A204.1 (cell line): Measurements from ENCODE around the gene CACNA1D.

Experiments used
- FAIRE-seq: peaks from 2 replicates; lab custom pipeline; 2012; peaks lifted over from hg19 to GRCh38; lab: Jason Lieb, UNC

Gene CACNA1D

GRCh38 chr3:53858096-53858741, 363.8 kb downstream of the CACNA1D start:
- no peak for FAIRE-seq

- FAIRE-seq: no peak
Measured at GRCh38 chr3:53859178-53859577, 364.8 kb downstream of the CACNA1D start.

- no peak for FAIRE-seq
Measured at GRCh38 chr3:53860196-53860595, 365.8 kb downstream of the CACNA1D start.

- no peak for FAIRE-seq
Measured at GRCh38 chr3:53862241-53862640, 367.8 kb downstream of the CACNA1D start.

- FAIRE-seq: no peak
Measured at GRCh38 chr3:53863145-53863544, 368.7 kb downstream of the CACNA1D start.
